Activated CD4-positive, alpha-beta T cell treated with anti-CD3 and anti-CD28 coated beads, Interleukin-2, amount 50 U/mL, for 48 hours (primary cell): ENCODE results near the gene TBX19.

ENCODE experiments used
- DNase-seq, 2 experiments: peaks; one replicate each; pipeline ENCODE4 v3.0.0-alpha.2; 2020

Gene TBX19

DNA sequence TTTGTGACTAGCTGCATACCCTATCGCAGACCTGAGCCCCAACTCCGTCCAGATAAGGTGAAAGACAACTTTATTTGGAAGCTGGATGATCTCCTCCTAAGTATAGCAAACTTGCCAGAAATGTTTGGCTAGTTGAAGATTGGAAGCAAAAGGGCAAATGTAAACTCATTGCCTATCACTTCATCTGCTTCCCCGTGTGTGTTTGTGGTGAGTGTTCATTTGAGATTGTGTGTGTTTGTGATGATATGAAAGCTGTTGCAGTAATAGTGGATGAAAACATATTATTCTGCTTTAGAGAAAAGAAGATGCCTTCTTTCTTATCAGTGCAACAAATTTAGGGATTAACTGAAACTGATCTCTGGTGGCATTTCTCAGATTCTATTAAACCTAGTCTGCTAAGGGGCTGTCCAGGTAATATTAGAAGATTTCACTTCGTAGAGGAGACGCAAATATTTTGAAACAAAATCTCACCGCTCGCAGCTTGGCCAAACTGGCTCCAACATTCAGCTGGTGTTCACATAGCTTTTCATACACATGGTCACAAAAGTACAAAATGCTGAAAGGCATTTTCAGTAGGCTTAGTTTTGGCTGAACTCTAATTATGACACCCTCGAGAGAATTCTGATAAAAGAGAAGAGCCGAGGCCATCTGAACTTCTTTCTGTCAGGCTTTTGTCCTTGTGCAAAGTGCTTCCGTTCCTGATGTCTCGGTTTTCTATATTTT is 1.1 kb downstream of the TBX19 start:
- no peak for DNase-seq

DNA sequence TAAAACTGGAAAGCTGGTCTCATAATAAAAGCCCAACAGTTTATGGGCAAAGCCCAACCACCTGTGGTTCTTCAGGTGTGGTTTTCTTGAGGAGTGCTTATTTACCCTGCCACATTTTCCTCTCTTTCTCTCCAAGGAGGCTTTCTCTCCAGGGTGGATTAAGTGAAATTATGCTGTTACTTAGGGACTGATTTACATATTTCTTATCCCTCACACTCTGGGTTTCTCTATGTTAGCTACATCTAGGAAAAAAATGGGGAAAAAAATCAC is 4.8 kb downstream of the TBX19 start:
- no peak for DNase-seq

DNA sequence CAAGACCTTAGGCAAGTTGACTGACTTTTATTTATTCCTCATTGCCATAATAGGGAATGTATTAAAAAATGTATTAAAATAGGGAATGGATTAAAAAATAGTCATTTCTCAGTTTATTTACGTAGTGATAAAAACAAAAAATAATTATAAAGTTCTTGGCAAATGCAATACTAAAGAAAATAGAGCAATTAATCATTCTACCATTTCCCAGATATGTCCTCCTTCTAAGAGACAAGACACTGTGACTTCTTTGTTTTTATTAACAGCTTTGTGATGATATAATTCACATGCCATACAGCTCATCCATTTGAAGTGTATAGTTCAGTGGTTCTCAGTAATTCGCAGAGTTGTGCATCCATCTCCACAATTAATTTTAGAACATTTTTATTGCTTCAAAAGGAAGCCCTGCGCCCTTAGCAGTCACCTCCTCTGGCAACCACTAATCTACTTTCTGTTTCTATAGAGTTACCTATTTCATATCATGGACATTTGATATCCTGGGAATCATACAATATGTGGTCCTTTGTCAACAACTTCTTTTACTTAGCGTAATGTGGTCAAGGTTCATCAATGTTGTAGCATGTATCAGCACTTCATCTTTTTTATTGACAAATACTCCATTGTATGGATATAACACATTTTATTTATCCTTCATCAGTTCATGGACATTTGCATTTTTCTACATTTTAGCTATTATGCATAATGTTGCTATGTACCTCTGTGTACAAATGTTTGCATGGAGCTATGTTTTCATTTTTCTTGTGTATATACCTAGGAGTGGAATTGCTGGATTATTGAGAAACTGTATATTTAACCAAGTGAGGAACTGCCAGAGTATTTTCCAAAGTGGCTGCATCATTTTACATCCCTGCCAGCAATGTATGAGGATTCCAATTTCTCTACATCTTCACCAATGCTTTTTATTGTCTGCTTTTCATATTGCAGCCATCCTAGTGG is 5.6 kb downstream of the TBX19 start:
- DNase-seq: no peak

DNA sequence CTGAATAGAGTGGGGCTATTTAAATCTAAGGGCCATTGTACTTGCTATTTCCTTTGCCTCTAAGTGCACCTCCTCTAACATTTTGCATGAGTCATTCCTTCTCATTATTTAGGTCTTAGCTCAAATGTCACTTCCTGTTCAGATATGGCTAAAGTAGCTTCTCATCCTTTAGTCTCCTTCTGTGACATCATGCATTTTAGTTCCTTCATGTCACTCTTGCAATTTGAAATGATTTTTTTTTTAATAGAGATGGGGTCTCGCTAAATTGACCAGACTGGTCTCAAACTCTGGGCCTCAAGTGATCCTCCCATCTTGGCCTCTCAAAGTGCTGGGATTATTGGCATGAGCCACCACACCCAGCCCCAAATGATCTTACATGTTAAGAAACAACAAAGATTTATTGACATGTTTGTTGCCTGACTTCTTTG is 6.6 kb downstream of the TBX19 start:
- DNase-seq: no peak

DNA sequence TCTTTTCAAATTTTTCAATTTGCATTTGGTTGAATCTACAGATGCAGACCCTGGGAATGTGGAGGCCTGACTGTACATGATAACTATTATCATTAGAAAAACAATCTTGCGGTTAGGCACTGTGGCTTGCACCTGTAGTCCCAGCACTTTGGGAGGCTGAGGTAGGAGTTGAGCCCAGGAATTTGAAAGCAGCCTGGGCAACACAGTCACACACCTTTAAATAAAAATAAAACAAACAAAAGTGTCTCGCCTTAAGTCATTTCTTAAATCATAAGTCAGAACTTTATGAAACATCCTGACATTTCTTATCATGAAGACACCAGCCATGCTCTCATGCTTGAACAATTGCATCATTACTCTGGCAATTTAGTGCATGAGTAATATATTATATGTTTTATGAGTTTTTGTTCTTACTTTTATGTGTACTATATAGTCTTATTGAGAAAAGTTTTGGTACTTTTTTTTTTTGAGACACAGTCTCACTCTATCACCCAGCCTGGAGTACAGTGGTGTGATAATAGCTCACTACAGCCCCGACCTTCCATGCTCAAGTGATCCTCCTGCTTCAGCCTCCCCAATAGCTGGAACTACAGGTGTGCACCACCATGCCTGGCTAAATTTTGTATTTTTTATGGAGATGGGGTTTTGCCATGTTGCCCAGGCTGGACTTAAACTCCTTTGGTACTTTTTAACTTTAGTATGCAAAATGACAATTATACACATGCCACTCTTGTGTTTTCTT is 7.8 kb downstream of the TBX19 start:
- no peak for DNase-seq

DNA sequence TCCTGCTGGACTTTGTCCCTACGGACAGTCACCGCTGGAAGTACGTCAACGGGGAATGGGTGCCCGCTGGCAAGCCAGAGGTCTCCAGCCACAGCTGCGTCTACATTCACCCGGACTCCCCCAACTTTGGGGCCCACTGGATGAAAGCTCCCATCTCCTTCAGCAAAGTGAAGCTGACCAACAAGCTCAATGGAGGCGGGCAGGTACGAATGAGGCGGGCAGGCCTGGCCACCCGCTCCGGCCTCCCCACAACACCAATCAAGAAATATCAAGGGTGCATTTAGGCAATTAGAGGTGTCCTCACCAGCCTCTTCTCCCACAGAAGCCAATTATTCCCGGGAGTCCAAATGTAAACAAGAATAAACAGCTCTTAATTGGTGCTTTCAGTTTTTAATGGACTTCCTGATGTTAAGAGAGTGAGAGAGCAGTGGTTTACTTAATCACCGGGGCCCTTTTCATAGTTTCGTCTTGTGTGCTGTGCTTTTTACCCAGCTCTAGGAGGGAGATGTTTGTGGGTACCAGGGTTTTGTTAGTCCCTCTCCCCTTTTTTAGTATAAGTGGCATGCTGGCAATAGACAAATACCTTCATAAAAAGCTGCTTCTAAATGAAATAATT is 10.7 kb downstream of the TBX19 start:
- no peak for DNase-seq

DNA sequence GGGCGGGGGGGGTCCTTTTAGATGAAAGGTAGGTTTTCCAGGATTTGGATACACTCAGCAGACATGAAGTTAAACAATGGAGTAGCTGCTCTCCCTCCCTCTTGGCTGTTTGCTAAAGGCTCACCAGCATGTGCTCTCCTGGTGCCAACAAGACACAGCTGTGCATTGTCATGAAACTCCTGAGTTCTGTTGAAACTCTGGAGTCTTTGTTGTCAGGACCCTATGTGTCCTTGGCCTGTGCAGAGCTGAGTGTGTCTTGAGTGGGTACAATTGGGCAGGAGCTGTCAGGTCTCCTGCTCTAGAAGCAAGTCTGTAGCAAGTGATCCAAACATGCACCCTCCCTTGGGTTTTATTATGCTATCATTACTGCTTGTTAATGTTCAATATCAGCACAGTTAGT is 12.7 kb downstream of the TBX19 start:
- no peak for DNase-seq

DNA sequence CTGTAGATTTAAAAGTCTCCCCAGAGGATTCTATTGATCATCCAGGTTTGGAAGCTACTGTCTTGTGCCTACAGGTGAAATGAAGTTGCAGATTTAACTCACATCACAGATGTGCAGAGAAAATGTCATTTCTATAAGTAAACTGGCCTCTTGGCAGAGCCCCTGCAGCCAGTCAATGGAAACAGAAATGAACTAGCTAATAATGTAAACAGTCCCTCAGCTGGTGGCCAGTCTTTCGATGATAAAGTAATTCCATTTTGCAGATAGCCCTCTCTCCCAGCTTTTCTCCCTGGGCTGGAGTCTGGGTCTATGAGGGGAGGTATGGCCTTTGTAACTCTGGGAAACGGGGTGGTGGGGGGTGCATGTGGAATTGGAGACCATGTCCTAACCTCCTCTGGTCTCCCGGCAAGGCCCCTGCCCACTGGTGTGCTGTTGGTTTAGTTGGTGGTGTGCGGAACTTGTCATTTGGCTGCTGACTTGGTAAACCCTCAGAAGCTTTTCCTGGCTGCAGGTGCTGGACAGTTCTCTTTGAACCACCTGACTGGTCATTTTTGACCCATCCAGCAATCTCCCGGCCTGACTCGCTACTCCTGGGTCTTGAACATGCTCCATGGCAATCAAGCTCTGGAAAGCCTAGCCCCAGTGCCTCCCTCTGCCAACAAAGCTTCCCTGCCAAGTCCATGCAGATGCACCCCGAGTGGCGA is 14.9 kb downstream of the TBX19 start:
- DNase-seq: no peak

DNA sequence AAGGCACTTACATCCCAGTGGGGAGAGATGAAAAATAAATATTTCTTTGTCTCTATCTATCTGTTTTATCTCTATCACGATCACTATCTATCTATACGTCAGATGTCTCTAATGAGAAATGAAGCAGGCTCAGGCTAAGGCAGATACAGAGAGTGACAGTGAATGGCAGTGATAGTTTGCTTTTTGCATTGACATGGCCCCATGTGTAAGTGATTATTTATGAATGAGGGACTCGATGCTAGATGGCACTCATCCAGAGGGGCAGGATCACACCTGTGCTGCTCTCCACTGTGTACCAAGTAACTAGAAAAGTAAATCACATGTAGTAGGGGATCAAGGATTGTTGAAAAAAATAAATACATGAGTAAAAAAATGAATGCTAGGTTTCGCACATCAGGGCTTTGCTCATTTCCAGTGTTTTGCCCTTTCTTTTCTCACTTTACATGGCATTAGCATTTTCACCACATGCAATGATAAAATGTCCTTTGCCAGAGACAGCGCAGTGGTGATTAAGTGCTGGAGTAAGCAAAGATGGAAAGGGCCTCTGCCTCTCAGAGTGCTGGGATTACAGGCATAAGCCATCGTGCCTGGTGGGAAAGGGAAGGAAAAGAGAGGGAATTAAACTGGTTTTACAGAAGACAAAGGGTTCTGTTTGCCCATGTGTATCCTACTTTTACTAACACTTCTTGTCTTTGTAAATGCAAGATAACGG is 16.5 kb downstream of the TBX19 start:
- no peak for DNase-seq

DNA sequence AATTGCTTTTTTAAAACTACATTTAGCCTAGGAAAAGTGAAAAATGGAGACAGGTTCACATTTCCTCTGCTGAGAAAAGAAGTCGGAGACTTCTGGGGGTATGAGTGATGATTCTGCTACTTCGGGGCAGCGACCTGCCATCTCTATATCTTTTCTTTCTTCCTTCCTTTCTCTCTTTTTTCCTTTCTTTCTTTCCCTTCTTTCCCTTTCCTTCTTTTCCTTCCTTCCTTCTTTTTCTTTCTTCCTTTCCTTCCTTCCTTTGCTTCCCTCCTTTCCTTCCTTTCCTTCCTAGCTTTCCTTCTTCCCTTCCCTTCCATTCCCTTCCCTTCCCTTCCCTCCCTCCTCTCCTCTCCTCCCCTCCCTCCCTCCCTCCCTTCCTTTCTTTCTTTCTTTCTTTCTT is 17.8 kb downstream of the TBX19 start:
- DNase-seq: no peak

DNA sequence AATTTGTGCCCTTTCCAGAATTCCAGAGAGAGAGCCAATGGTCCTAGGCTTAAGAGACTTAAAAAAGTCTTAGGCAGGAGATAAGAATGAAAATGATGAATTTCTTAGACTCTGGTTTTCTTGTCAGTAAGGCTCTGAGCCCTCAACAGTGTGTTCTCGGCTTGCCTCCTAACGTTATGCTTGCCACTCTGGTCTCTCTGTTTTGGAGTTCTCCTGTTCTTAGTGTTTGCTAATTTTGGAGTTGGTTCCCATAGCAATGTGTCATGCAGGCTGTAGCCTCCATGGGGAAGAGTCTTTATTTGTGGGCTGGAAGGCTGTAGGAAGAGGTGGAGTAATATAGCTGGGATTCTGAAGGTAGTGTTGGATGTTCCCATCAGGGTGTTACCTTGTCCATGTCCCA is 19.9 kb downstream of the TBX19 start:
- no peak for DNase-seq

DNA sequence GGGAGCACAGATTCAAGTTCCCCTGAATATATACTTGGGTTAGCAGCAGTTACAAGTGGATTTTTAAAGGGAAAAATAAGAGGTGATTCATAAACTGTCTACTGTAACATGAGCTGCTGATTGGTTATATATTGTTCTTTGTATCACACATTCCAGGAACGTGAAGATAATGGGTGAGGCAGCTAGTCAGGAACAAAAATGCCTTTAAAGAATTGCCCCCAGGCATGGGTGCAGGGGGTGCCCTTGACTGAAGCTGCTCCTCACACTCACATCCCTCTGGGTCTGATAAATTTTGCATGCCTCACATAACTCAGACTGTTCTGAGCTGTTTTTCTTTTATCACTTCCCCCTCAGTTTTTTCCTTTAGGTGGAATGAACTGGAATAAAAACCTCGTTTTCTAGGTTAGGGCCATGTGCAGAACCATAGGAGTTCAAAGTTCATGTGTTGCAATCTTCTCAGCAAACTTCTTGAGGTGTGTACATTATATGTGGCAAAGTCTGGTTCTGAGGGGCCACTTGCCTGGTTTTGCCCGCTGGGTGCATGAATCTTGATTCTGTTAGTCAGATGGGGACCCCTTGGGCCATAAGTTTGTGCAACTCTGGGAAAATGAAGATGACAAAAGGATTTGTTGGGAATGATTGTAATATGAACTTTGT is 21.1 kb downstream of the TBX19 start:
- no peak for DNase-seq

DNA sequence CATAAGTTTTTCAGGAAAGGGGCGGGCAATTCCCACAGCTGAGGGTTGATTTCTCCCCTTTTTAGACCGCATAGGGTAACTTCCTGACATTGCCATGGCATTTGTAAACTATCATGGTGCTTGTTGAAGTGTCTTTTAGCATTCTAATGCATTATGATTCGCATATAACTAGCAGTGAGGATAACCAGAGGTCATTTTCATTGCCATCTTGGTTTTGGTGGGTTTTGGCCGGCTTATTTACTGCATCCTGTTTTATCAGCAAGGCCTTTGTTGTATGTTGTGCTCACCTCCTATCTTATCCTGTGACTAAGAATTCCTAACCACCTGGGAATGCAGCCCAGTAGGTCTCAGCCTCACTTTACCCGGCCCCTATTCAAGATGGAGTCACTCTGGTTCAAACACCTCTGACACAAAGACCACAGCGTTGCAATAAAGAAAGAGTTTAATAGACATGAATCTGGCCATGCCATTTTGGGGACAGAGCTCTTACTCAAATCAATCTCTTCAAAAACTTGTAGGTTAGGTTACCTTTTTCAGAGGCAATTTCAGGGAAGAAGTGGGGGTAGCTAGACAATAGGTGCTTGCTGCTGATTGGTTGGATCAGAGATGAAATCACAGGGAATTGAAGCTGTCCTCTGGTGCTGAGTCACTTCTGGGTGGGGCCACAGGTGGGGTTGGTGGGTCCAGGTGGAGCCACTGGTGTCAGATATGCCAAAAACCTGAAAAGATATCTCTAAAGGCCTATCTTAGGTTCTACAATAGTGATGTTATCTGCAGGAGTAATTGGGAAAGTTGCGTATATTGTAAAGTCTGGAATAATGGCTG is 23.3 kb downstream of the TBX19 start:
- no peak for DNase-seq

DNA sequence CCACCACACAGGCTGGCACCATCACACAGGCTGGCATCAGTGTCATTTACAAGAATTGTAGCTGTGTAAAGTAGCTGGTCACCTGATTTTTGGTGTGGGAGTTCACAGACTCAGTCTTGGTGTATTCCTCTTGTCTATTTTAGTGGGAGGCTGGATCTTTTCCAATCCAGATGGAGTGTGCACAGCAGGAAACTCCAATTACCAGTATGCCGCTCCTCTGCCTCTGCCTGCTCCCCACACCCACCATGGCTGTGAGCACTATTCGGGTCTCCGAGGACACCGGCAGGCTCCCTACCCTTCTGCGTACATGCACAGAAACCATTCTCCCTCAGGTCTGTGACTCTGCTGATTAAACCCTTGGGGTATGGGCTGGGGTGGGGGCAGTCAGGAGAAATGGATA is 24.2 kb downstream of the TBX19 start:
- DNase-seq: no peak

DNA sequence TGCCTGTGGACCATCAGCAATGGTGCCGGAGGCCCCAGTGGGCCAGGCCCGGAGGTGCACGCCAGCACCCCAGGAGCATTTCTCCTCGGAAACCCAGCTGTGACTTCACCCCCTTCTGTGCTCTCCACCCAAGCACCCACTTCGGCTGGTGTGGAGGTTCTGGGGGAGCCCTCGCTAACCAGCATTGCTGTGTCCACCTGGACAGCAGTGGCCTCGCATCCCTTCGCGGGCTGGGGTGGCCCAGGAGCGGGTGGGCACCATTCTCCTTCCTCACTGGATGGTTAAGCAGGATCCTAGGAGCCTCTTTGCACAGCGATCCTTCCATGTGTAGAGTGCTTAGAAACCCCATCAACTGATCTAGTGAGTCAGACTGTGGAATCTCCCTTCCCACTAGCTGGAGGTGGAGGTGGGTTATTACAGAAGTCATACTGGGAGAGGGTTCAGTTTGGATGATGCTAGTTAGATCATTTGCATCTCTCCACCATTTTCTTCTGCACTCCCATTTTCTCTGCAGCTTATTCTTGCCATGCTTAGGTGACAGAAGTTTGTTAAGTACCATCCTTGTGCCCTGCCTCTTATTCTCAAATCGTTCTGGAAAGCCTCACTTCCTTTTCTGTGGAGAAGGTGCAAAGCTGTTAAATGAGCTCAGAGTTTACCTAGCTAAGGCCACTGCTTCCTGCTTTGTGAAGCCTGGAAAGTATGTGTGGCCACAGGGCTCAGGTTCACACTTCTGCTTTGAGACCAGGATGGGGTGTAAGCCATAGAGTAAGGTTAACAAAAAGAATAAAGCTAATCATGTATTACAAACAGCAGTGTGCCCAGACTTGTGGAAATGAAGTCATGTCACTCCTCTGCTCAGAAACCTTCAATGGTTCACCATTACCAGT is 32.3 kb downstream of the TBX19 start:
- no peak for DNase-seq

DNA sequence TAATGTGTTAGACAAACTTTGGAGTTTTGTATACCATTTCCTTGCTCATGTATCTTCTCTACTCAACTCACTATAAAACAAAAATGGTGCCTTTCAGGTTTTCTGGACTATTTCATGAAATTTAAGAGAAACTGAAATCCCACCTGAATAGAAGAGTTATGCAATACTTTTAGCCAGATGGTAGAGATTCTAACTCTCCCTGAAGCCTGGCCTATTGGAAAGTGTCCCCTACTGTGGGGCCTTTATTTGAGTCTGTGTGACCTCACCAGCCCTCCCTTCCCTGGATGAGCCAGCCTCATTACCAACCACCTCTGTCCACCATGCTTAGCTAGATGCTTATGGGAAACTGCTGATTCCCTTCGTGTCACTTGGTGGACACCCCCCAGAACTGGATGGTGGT is 35.5 kb downstream of the TBX19 start:
- no peak for DNase-seq

DNA sequence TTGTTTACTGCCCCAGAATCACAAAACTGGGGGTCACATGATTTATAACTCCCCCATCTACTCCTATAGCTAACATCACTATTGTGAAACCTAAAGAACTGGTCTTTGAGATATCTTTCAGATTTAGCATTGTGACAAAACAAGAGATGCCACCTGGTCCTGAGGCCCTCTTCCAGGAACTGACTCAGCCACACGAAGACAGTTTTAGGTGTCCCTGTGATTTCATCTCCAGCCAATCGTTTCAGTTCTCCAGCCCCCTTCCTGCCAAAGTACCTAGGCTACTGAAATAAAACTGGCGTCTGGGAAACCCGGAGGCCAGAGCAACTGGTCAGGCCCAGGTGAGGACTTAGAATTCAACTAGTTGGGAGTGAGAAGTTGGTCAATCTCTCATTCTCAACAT is 36.6 kb downstream of the TBX19 start:
- DNase-seq: no peak

DNA sequence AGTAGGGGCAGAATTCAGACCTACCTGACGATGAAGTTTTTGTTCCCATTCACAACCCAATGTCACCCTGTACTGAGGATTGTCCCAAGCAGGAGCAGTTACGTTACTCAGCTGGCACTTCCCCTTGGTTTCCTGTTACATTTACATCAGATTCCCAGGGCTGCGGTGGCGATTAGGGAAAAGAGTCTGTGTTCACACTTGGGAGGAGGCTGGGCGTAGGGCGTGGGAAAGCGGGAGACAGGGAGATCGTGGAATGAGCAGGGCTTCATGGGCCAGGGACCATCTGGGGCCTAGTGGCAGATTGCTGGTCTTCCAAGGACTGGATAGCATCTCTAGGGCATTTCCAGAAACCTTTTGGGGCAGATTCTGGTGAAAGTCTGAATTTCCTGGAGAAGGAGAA is 39.0 kb downstream of the TBX19 start:
- DNase-seq: no peak

DNA sequence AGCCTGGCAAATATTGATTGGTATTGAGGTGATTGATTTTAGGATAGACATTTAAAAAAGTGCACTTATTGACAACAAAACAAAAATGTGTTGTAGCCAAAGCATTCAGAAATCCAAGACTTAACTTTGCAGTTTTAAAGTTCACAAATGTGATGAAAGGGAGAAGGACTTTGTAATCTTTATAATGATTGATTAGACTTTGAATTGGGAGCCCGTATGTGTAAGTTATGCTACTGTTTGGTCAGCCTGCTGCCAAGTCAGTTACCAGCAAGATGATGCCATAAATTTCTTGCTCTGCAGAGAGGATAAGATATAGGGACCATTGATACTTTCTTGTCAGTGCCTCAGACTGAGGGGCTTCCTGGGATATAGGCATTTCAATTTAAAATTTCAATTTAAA is 39.5 kb downstream of the TBX19 start:
- no peak for DNase-seq
